Gastrocnemius medialis (tissue), 4 donors: ENCODE results near the gene GAB2.

Experiments used
- CTCF ChIP-seq, 5 experiments: fragments of 450-650 bp in 3 of 5; fragments of 200-600 bp in 2 of 5; sonication (generic) in 2 of 5; IDR thresholded peaks in 4 of 5; conservative IDR thresholded peaks in 1 of 5; 1 replicate in 4 of 5; 2 replicates in 1 of 5; pipeline ENCODE4 v1.5.1; 2016 to 2019; ENCODE audit warnings: antibody characterized with exemption in 5 of 5, mild to moderate bottlenecking in 3 of 5, moderate library complexity in 3 of 5
- POLR2A ChIP-seq, 2 donors: fragments of 450-650 bp; IDR thresholded peaks; one replicate each; pipeline ENCODE4 v1.6.1; 2017; ENCODE audit warnings: antibody characterized with exemption in 2 of 2, mild to moderate bottlenecking in 2 of 2, moderate library complexity in 2 of 2

- TF ChIP-seq CTCF (IDR thresholded peaks at IDR 0.05 in 4 of 5, conservative IDR thresholded peaks at IDR 0.05 in 1 of 5): no peak
- TF ChIP-seq POLR2A (IDR thresholded peaks at IDR 0.05): no peak
Measured at GRCh38 chr11:78392854-78393253, 24.8 kb downstream of the GAB2 start.
